ENCODE measurements around the gene CYP2A6. TPM values are rescaled to one million over a fixed set of nuclear protein-coding genes. Genes with fewer than 3 reads are reported as not detected.

The CYP2A6 gene
- total RNA-seq, 1 donor from 2014 or later = not detected

DNA sequence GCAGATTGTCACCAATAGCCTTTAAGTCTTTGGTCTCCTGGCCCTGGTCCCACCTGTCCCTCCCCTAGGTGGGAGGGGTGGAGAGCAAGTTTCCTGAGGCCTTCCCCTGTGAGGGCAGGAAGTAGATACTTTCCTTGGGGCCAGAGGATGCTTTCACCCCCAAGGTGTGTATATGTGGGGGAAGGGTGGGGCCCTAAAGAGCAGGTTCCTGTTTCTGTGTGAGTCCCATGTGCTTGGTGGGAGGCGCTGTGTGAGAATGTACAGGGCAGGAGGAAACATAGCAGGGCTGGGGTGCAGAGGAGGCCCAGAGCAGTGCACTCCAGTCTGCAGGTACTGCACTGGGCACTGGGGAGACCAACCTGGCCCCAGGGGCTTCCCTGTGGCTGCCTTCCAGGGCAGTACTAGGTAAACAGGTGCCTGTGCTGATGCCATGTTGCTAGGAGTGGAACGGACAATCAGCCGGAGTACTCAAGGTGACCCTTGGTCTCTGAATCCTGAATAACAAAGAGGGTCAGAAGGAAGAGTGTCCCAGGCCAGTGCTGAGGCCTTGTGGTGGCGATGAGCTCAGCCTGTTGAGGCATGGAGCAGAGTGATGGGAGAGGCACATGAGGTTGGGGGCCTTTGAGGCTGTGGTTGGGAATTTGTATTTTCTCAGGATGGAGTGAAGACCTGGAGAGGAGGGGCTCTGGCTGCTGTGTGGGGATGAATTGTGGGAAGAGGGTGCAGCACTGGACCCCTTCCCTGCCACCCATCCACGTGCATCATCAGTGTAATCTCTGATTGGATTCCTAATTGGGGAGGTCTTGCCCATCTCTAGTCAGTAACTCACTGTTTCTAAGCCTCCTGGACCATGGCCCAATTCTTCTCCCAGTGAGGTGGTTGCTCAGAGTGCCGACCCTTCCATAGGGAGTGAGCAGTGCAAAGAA, 46.1 kb downstream of the CYP2A6 start:
- DNase-seq (ENCODE audit: extremely low read depth, low read depth, low spot score) = no peak

DNA sequence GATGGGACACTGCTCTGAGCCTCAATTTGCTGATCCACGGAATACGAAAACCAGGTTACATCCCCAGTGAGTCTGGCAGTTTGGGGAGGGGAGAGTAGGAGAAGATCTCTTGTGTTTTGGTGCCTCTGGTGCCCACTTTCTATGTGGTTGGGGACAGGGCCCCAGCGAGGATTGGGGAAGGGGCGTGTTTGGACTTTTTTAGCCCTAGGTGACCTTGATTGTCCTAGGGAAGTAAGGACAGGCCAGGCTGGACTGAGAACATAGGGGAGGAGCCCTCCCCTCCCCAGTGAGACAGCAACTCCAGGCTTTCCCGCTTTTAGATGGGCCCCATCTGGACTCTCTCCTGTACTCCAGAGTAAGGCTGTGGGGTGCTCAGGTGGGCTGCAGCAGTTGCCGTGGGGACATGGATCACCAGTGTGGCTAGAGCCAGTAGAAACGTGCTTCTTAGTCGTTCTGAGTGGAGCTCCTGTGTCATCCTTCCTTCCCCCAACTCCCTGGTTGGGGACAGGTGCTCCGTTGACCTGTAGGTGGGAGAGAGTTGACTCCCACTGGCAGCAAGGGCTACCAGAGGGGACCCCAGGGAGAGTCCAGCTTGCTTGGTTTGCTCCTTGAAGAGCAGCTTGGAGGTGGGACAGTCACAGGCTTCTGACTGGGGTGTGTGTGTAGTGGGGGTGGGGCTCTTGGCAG, 46.9 kb downstream of the CYP2A6 start:
- no peak for DNase-seq (ENCODE audit: extremely low read depth, low read depth, low spot score)

DNA sequence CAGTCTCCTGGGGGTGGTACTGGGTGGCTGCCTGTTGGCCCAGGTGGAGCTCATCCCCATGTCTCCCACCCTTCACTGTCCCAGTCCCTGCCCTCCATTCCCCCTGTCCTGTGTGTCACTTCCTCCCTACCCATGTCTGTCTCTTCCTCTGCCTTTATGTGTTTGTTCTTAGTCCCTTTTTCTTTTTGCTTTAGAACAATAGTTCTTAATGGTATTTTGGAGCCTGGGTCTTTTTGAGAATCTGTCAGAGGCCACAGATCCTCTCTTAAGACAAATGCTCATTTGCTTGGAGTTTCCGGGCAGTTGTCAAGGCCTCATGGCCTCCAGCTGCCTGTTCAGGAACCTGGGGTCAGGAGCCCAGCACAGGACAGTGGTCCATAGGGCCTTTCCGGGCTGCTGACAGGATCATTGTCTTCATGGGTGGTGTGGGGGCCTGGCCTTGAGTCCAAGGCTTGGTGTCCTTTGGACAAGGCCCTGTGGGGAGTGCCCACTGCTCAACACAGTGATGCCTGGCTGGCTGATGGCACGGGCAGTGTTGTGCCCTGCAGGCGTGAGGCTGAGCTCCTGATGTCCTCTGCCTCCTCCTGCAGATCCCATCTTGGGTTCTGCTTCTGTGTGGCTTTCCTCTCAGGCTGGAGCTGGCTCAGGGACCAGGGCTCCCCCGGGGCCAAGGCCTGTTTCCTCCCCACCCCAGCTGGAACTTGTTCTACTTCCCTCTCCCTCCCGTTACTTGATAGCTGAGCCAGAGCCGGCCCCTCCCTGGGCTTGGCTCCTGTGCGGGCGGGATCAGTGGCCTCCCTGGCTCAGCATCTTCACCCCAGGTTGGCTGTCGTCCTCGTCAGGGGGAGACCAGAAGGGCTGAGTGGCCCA, 47.7 kb downstream of the CYP2A6 start:
- no peak for DNase-seq (ENCODE audit: extremely low read depth, low read depth, low spot score)

DNA sequence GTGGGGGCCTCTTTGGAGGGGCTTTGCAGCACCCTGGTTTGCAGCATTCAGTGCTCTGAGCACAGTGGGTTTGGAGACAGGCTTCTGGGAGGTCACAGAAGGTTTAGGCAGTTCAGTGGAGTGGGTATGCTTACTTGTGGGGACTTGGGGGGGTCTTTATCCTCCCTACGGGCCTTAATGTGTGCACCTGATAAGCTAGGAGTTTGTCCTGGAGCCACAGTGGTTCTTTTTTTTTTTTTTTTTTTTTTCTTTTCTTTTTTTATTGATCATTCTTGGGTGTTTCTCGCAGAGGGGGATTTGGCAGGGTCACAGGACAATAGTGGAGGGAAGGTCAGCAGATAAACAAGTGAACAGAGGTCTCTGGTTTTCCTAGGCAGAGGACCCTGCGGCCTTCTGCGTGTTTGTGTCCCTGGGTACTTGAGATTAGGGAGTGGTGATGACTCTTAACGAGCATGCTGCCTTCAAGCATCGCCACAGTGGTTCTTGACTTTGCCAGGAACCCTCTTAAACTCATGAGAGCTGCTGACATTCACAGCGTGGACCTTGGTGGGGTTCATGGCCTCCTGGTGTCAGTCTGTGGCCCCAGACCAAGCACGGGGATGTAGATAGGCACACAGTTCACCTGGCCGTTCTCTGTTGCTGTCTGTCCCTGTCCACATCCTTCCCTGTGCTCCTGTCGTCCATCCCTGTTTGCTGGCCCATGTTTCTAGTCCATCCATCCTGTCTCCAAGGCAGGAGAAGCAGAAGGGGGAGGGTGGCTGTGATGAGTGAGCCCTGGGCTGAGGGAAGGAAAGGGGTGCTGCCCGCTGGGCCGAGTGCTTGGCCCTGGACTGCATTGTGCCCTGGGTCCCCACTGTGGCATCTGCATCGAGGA, 48.6 kb downstream of the CYP2A6 start:
- no peak for DNase-seq (ENCODE audit: extremely low read depth, low read depth, low spot score)

DNA sequence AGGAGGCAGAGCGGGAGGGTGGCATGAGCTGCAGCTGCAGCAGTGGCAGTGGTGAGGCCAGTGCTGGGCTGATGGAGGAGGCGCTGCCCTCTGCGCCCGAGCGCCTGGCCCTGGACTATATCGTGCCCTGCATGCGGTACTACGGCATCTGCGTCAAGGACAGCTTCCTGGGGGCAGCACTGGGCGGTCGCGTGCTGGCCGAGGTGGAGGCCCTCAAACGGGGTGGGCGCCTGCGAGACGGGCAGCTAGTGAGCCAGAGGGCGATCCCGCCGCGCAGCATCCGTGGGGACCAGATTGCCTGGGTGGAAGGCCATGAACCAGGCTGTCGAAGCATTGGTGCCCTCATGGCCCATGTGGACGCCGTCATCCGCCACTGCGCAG, 49.3 kb downstream of the CYP2A6 start:
- DNase-seq (ENCODE audit: extremely low read depth, low read depth, low spot score) = no peak

DNA sequence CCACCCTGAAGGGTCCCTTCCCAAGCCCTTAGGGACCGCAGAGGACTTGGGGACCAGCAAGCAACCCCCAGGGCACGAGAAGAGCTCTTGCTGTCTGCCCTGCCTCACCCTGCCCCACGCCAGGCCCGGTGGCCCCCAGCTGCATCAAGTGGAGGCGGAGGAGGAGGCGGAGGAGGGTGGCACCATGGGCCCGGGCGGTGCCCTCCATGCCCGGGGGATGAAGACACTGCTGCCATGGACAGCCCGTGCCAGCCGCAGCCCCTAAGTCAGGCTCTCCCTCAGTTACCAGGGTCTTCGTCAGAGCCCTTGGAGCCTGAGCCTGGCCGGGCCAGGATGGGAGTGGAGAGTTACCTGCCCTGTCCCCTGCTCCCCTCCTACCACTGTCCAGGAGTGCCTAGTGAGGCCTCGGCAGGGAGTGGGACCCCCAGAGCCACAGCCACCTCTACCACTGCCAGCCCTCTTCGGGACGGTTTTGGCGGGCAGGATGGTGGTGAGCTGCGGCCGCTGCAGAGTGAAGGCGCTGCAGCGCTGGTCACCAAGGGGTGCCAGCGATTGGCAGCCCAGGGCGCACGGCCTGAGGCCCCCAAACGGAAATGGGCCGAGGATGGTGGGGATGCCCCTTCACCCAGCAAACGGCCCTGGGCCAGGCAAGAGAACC, 49.8 kb downstream of the CYP2A6 start:
- no peak for DNase-seq (ENCODE audit: extremely low read depth, low read depth, low spot score)

DNA sequence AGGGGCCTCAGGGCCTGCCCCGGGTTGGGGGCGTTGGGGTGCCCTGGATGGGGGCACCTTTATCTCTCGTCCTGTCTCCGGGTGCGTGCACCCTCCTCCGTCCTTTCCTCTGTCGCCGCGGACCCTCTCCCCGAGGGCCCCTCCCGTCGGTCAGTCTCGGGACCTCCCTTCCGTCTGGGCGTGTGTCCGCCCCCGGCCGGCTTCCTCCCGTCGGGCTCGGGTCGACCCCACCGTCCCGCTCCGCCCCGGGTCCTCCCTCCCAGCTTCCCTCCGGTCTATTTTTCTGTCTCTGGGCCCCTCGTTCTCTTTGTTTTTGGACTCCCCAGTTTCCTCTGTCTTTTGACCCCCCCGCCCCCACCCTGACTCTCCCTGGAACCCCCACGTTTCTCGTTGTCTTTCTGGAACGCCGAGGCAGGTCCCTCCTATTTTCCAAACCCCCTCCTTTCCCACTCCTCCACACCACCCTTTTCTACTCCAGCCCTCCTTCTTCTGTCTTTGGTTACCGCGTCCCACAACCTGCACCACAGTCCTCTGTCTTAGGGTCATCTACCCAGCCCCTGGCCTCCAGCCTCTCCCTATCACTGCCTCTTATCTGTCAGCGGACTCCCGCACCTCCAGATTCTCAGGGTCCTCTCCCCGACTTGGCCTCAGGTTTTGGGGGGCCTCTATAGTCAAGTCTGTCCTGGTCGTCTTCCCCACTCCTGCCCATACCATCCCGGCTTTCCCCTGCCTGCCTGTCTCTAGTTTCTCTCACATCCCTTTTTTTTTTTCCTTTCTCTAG, 50.5 kb downstream of the CYP2A6 start:
- no peak for DNase-seq (ENCODE audit: extremely low read depth, low read depth, low spot score)

DNA sequence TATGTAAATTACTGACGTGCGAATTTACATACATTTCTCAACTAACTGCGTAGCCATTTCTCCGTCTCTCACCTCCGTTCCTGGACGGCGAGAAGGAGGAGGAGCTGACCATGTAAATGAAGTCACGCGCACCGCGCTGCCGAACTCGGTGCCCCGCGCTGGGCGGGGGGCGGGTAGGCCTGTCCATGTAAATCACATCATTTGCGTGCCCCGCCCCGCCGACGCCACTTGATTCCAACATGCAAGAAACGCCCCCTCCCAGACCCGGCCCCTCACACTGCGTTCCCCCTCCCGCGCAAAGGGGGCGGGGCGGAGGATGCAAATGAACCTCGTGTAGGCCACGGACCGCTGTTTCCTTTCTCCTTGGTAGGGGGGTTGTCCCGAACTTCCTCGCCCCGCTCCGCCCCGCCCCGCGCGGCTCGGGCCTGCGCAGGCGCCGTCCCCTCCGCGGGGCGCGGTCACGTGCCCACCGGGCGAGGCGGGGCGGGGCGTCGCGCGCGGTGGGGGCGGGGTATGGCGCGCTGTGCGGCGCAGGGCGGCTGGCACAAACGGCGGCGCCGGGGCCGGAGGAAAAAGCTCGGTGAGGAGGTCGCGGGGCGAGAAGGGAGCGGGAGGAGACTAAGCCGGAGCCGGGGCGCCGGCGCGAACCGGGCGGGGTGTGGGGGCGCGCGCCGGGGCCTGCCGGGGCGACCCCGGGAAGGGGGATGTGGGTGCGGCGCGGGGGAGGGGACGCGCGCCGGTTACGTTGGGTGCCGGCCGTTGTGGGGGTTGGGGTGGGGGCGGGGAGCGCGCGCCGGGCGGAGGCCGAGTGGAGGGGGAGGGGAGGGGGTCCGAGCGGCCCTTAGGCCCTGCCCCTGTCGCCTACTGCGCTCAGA, 51.3 kb downstream of the CYP2A6 start, which contains the start of gene EGLN2:
Gene EGLN2, plus strand, starts transcription at position 509 of the 875 bp plus-strand sequence. CDS start 1,382 bp downstream, outside the sequence.
- peak; percentile 77 for DNase-seq (ENCODE audit: extremely low read depth, low read depth, low spot score)

DNA sequence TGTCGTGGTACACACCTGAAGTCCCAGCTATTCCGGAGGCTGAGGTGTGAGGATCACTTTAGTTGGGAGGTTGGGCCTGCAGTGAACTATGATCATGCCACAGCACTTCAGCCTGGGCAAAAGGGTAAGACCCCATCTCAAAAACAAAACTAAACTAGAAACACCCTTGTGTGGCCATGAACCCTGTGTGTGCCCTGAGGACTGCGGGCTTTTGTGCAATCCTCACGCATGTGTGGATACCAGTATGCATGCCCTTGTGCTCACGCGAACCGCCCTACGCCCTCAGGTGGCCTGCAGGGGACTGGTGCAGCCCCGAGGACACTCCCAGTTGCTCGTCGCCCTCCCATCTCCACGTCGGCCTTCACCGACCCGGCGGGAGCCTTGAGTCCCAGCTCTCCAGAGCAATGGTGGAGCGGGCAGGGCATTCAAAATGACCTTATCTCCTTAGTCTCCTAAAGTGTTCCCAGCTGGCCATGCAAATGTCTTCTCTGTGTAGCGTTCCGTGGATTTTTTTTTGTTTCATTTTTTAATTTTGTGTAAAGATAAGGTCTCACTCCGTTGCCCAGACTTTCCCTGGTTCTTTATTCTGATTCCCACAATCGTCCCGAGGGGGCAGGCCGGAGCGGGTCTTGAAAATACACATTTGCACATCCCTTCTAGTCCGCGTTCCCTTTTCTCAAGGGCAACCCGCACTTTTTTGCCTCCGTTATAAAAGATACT, 52.1 kb downstream of the CYP2A6 start:
- no peak for DNase-seq (ENCODE audit: extremely low read depth, low read depth, low spot score)

DNA sequence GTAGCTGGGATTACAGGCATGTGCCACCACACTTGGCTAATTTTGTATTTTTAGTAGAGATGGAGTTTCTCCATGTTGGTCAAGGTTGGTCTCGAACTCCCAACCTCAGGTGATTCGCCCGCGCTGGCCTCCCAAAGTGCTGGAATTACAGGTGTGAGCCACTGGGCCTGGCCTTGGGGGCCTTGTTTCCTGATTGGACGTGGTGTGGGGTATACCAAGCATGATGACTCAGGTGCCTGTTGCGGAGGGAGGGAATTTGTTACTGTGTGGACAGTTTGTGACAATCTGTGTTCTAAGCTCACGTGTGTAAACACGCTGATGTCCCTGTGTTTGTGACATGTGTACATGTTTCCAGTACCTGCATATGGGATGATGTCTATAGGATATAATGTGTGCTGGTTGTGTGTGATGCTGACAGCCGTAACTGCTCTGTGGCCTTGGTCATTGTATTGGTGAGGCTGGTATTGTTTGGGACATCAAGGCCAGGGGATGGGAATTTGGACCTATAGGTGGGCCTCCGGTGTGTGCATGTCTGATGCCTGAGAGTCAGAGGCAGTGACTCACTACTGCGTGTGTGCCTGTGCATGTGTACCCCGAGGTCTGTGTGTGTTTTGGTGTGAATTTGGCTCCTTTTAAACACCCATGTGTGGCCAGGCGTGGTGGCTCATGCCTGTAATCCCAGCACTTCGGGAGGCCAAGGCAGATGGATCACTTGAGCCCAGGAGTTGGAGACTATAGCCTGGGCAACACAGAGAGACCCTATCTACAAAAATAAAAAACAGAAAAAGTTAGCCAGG, 52.9 kb downstream of the CYP2A6 start:
- no peak for DNase-seq (ENCODE audit: extremely low read depth, low read depth, low spot score)

Other genes starting within 250 kb of the CYP2A6 start
- 29.2 and 35.0 TPM in 2 replicates for gene LTBP4, start 249.1 kb downstream of the CYP2A6 start, total RNA-seq
- gene NUMBL, start 159.8 kb downstream of the CYP2A6 start, total RNA-seq = 31.5 and 48.4 TPM in 2 replicates
- gene COQ8B, start 133.6 kb downstream of the CYP2A6 start, total RNA-seq = 10.2 and 16.1 TPM in 2 replicates
- 22.5 and 24.9 TPM in 2 replicates for gene ITPKC, start 133.3 kb downstream of the CYP2A6 start, total RNA-seq
- gene ACTMAP, start 100.0 kb downstream of the CYP2A6 start, total RNA-seq = 5.7 and 6.7 TPM in 2 replicates
- 64.5 and 85.2 TPM in 2 replicates for gene SNRPA, start 99.2 kb downstream of the CYP2A6 start, total RNA-seq
- gene MIA, start 74.9 kb downstream of the CYP2A6 start, total RNA-seq = not detected in 2 replicates
- gene RAB4B, start 72.2 kb downstream of the CYP2A6 start, total RNA-seq = 39.1 and 40.1 TPM in 2 replicates
- gene EGLN2, start 51.3 kb downstream of the CYP2A6 start, total RNA-seq = 93.6 and 120 TPM in 2 replicates
- not detected in 2 replicates for gene CYP2A7, start 31.8 kb upstream of the CYP2A6 start, total RNA-seq
- not detected in 2 replicates for gene CYP2B6, start 140.8 kb upstream of the CYP2A6 start, total RNA-seq
- not detected in 2 replicates for gene CYP2A13, start 238.0 kb upstream of the CYP2A6 start, total RNA-seq

All from glomerular endothelial cell (primary cell).